NCI-H748 (cell line): ENCODE measurements around the gene WBP1.
A peak's percentile ranks its signal among the peaks of the same experiment; 100 is the strongest.

Experiments
- DNase-seq: peaks from one replicate; lab custom pipeline; 2025; ENCODE audit not compliant: unreplicated experiment; lab: John Stamatoyannopoulos, UW

Gene WBP1

GRCh38 chr2:74502147-74502719 is 44.0 kb downstream of the WBP1 start:
- no peak for DNase-seq

- peak; percentile 57 for DNase-seq
Measured at GRCh38 chr2:74502720-74503505, 44.7 kb downstream of the WBP1 start.

GRCh38 chr2:74503506-74504475 is 45.6 kb downstream of the WBP1 start:
- DNase-seq: peak; percentile 17

GRCh38 chr2:74504591-74504990 is 46.4 kb downstream of the WBP1 start:
- DNase-seq: no peak

GRCh38 chr2:74505448-74506246 is 47.4 kb downstream of the WBP1 start:
- DNase-seq: no peak

GRCh38 chr2:74507145-74507925 is 49.1 kb downstream of the WBP1 start, which contains the start of gene PCGF1:
Gene PCGF1, minus strand, starts transcription at chr2:74507695. Its CDS starts 27 bp downstream, at chr2:74507668.
- DNase-seq: peak; percentile 98

GRCh38 chr2:74507926-74508520 is 49.8 kb downstream of the WBP1 start:
- peak; percentile 77 for DNase-seq

GRCh38 chr2:74510272-74510671 is 52.0 kb downstream of the WBP1 start:
- DNase-seq: no peak
